Breast epithelium (tissue), 3 donors: ENCODE data around the gene IL5RA.

Experiments used
- POLR2A ChIP-seq: fragments of 450-650 bp; IDR thresholded peaks from one replicate; pipeline ENCODE4 v1.6.1; 2016; ENCODE audit warnings: antibody characterized with exemption, mild to moderate bottlenecking, moderate library complexity
- POLR2AphosphoS5 ChIP-seq, 3 donors: sonication (generic); formaldehyde crosslinking; IDR thresholded peaks; one replicate each; pipeline ENCODE4 v1.6.1; 2017; ENCODE audit warnings: antibody characterized with exemption in 3 of 3
- TF ChIP-seq, protein P1 (sequence below), 3 donors: fragments of 450-650 bp; IDR thresholded peaks; one replicate each; pipeline ENCODE4 v1.5.1; 2016 to 2017; ENCODE audit warnings: antibody characterized with exemption in 3 of 3, mild to moderate bottlenecking in 3 of 3, moderate library complexity in 3 of 3

DNA sequence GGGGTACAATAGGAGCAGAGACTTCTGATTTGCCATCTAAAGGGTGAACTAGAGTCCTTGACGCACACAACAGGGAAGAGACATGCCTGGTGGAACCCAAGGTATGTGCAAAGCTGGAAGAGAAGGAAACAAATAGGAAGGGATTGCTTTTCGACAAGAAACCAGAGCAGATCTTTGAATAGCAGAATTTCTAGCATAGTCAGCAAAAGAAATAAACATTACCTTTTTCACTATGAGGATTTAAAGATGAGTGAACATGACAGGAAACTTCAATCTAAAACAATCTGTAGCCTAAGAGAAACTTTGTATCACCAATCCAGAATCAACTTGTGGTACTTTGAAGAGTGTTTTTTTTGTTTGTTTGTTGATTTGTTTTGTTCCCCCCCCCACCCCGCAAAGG is 4.9 kb downstream of the IL5RA start:
- TF ChIP-seq, protein P1, sequence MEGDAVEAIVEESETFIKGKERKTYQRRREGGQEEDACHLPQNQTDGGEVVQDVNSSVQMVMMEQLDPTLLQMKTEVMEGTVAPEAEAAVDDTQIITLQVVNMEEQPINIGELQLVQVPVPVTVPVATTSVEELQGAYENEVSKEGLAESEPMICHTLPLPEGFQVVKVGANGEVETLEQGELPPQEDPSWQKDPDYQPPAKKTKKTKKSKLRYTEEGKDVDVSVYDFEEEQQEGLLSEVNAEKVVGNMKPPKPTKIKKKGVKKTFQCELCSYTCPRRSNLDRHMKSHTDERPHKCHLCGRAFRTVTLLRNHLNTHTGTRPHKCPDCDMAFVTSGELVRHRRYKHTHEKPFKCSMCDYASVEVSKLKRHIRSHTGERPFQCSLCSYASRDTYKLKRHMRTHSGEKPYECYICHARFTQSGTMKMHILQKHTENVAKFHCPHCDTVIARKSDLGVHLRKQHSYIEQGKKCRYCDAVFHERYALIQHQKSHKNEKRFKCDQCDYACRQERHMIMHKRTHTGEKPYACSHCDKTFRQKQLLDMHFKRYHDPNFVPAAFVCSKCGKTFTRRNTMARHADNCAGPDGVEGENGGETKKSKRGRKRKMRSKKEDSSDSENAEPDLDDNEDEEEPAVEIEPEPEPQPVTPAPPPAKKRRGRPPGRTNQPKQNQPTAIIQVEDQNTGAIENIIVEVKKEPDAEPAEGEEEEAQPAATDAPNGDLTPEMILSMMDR (IDR thresholded peaks at IDR 0.05): no peak
- TF ChIP-seq POLR2AphosphoS5 (IDR thresholded peaks at IDR 0.05): no peak
- TF ChIP-seq POLR2A: no peak
